Adrenal gland (tissue), 5 donors: ENCODE measurements around the gene TNS1.

ENCODE experiments used
- CTCF ChIP-seq, 6 experiments: fragments of 450-650 bp in 4 of 6; fragments of 200-600 bp in 2 of 6; sonication (generic) in 1 of 6; IDR thresholded peaks; 1 replicate in 5 of 6; 2 replicates in 1 of 6; pipeline versions ENCODE4 v1.5.1 to v1.8.0; 2016 to 2021; ENCODE audit warnings: antibody characterized with exemption in 6 of 6, mild to moderate bottlenecking in 2 of 6, moderate library complexity in 1 of 6
- POLR2A ChIP-seq, 2 donors: fragments of 450-650 bp; IDR thresholded peaks; one replicate each; pipeline ENCODE4 v1.6.1; 2017; ENCODE audit warnings: antibody characterized with exemption in 2 of 2, mild to moderate bottlenecking in 2 of 2, moderate library complexity in 1 of 2
- donor health status: DM: no; HTN: no; CAD: no.

GRCh38 chr2:218036371-218036770, 33.6 kb upstream of the TNS1 start:
- TF ChIP-seq CTCF (IDR thresholded peaks at IDR 0.05) (no peak), POLR2A (IDR thresholded peaks at IDR 0.05) (no peak)
